H9 (cell line): ENCODE data around the gene RAB3B. TPM values are rescaled to one million over a fixed set of nuclear protein-coding genes. Genes with fewer than 3 reads are reported as not detected.
"Not testable (repeated sequence)": the region's sequence is repeated elsewhere in the genome, so short reads cannot be mapped to it uniquely, and the experiment has no call there.

ENCODE experiments used
- DNase-seq: peaks from one replicate; pipeline ENCODE4 v3.0.0-alpha.2; 2017
- H2AFZ ChIP-seq: one replicate; pipeline ENCODE4 v1.6.1; 2013; ENCODE audit warnings: mild to moderate bottlenecking, low read length, control low read depth, moderate library complexity
- H2AK5ac ChIP-seq: 2 replicates; pipeline ENCODE4 v1.6.1; 2013; ENCODE audit warnings: low read length, control low read depth, mixed read lengths; ENCODE audit not compliant: insufficient read length
- H2BK120ac ChIP-seq: one replicate; pipeline ENCODE4 v1.6.1; 2013; ENCODE audit warnings: low read depth, mild to moderate bottlenecking, low read length, control low read depth, inconsistent platforms; ENCODE audit not compliant: poor library complexity, severe bottlenecking
- H2BK12ac ChIP-seq: 2 replicates; pipeline ENCODE4 v1.6.1; 2013; ENCODE audit warnings: low read length, control low read depth, mixed read lengths, low read depth; ENCODE audit not compliant: insufficient read length
- H2BK15ac ChIP-seq: 2 replicates; pipeline ENCODE4 v1.6.1; 2013; ENCODE audit warnings: low read depth, low read length, control low read depth
- H2BK20ac ChIP-seq: one replicate; pipeline ENCODE4 v1.6.1; 2013; ENCODE audit warnings: low read depth, mild to moderate bottlenecking, low read length, control low read depth, inconsistent platforms; ENCODE audit not compliant: poor library complexity, severe bottlenecking
- H2BK5ac ChIP-seq: 2 replicates; pipeline ENCODE4 v1.6.1; 2013; ENCODE audit warnings: low read length, control low read depth, mixed read lengths; ENCODE audit not compliant: insufficient read length
- H3K14ac ChIP-seq: 2 replicates; pipeline ENCODE4 v1.6.1; 2013; ENCODE audit warnings: low read length, control low read depth; ENCODE audit not compliant: insufficient read depth
- H3K18ac ChIP-seq: 2 replicates; pipeline ENCODE4 v1.6.1; 2013; ENCODE audit warnings: low read depth, mild to moderate bottlenecking, mixed read lengths, low read length, control low read depth; ENCODE audit not compliant: insufficient read length
- H3K23ac ChIP-seq: 2 replicates; pipeline ENCODE4 v1.6.1; 2013; ENCODE audit warnings: low read length, control low read depth, mixed read lengths, low read depth; ENCODE audit not compliant: insufficient read length
- H3K23me2 ChIP-seq: 2 replicates; pipeline ENCODE4 v1.6.1; 2013; ENCODE audit warnings: low read depth, mild to moderate bottlenecking, mixed read lengths, low read length, control low read depth; ENCODE audit not compliant: insufficient read length, poor library complexity, severe bottlenecking
- H3K27ac ChIP-seq: 2 replicates; pipeline ENCODE4 v1.5.1; 2013; ENCODE audit warnings: low read length, control low read depth, mixed read lengths, low read depth; ENCODE audit not compliant: insufficient read length
- H3K27me3 ChIP-seq: 2 replicates; pipeline ENCODE4 v1.6.1; 2013; ENCODE audit warnings: low read length, control low read depth, inconsistent platforms; ENCODE audit not compliant: insufficient read depth
- H3K4ac ChIP-seq: 2 replicates; pipeline ENCODE4 v1.6.1; 2013; ENCODE audit warnings: low read depth, mild to moderate bottlenecking, control low read depth, inconsistent platforms, low read length, moderate library complexity
- H3K4me1 ChIP-seq: 2 replicates; pipeline ENCODE4 v1.6.1; 2013; ENCODE audit warnings: low read length, control low read depth, inconsistent platforms; ENCODE audit not compliant: insufficient read depth
- H3K4me2 ChIP-seq: 2 replicates; pipeline ENCODE4 v1.6.1; 2013; ENCODE audit warnings: low read length, control low read depth, mixed read lengths; ENCODE audit not compliant: insufficient read length, insufficient read depth
- H3K56ac ChIP-seq: 2 replicates; pipeline ENCODE4 v1.6.1; 2013; ENCODE audit warnings: low read depth, mild to moderate bottlenecking, mixed read lengths, low read length, control low read depth; ENCODE audit not compliant: insufficient read length
- H3K79me1 ChIP-seq: 2 replicates; pipeline ENCODE4 v1.6.1; 2013; ENCODE audit warnings: low read depth, mild to moderate bottlenecking, moderate library complexity, low read length, control low read depth, inconsistent platforms; ENCODE audit not compliant: insufficient read depth, poor library complexity, severe bottlenecking
- H3K79me2 ChIP-seq: 2 replicates; pipeline ENCODE4 v1.6.1; 2013; ENCODE audit warnings: low read length, control low read depth, inconsistent platforms; ENCODE audit not compliant: insufficient read depth
- H3K9ac ChIP-seq: 2 replicates; pipeline ENCODE4 v1.6.1; 2013; ENCODE audit warnings: low read length, control low read depth, mixed read lengths; ENCODE audit not compliant: insufficient read length; ENCODE audit errors: extremely low read depth
- H3K9me3 ChIP-seq: one replicate; pipeline ENCODE4 v1.6.1; 2013; ENCODE audit warnings: low read depth, low read length, inconsistent platforms; ENCODE audit not compliant: control insufficient read depth
- H3T11ph ChIP-seq: one replicate; pipeline ENCODE4 v1.6.1; 2013; ENCODE audit warnings: mild to moderate bottlenecking, low read length, control low read depth, inconsistent platforms
- H4K20me1 ChIP-seq: one replicate; pipeline ENCODE4 v1.6.1; 2013; ENCODE audit not compliant: control insufficient read depth, insufficient read length, insufficient read depth
- H4K5ac ChIP-seq: 2 replicates; pipeline ENCODE4 v1.6.1; 2013; ENCODE audit warnings: low read depth, mild to moderate bottlenecking, mixed read lengths, low read length, control low read depth; ENCODE audit not compliant: insufficient read length
- H4K8ac ChIP-seq: replicated peaks from 2 replicates; pipeline ENCODE4 v1.6.1; 2013; ENCODE audit warnings: low read length, control low read depth, mixed read lengths, low read depth; ENCODE audit not compliant: insufficient read length
- H4K91ac ChIP-seq: 2 replicates; pipeline ENCODE4 v1.6.1; 2013; ENCODE audit warnings: low read depth, mild to moderate bottlenecking, moderate library complexity, mixed read lengths, low read length, control low read depth; ENCODE audit not compliant: insufficient read length
- H3K27ac Mint-ChIP-seq, 3 experiments: 2 replicates in 2 of 3; 3 replicates in 1 of 3; pipeline ENCODE4 v1.8.0; 2020 to 2021; ENCODE audit warnings: mixed read lengths in 3 of 3, mild to moderate bottlenecking in 1 of 3, moderate library complexity in 1 of 3
- H3K27me3 Mint-ChIP-seq: 2 replicates; pipeline ENCODE4 v1.8.0; 2021; ENCODE audit warnings: low read depth, mild to moderate bottlenecking, moderate library complexity, mixed read lengths
- H3K36me3 Mint-ChIP-seq, 3 experiments: 2 replicates in 2 of 3; 3 replicates in 1 of 3; pipeline ENCODE4 v1.8.0; 2020 to 2021; ENCODE audit warnings: low read depth in 3 of 3, mixed read lengths in 3 of 3; ENCODE audit not compliant: insufficient read depth in 1 of 3
- H3K4me1 Mint-ChIP-seq, 2 experiments: 2 replicates each; pipeline ENCODE4 v1.8.0; 2020; ENCODE audit warnings: mixed read lengths in 2 of 2
- H3K4me3 Mint-ChIP-seq, 2 experiments: 2 replicates in 1 of 2; 3 replicates in 1 of 2; pipeline ENCODE4 v1.8.0; 2020 to 2021; ENCODE audit warnings: mild to moderate bottlenecking in 2 of 2, mixed read lengths in 2 of 2, moderate library complexity in 1 of 2
- H3K9me3 Mint-ChIP-seq, 2 experiments: 2 replicates in 1 of 2; 3 replicates in 1 of 2; pipeline ENCODE4 v1.8.0; 2020; ENCODE audit warnings: mild to moderate bottlenecking in 2 of 2, mixed read lengths in 2 of 2, moderate library complexity in 1 of 2
- WGBS: extraction: QIAGEN DNeasy Blood & Tissue Kit; methylation state at CpG from one replicate; pipeline ENCODE4 v1.1.7; 2013; ENCODE audit warnings: missing lambda C conversion rate, low lambda C conversion rate, mixed read lengths; ENCODE audit not compliant: insufficient read length; ENCODE audit errors: extremely low coverage; 5-methylcytosine and 5-hydroxymethylcytosine counted together
- total RNA-seq: library from RNA; stranded (reverse); gene quantifications from 2 replicates; pipeline ENCODE4 v1.2.1, GENCODE V29; 2021
- TF ChIP-seq, protein P1 (sequence below): fragments of 200-600 bp; sonication (generic); conservative IDR thresholded peaks from 3 replicates; pipeline ENCODE4 v1.8.0; 2021; ENCODE audit warnings: antibody characterized with exemption, mild to moderate bottlenecking

The RAB3B gene
- total RNA-seq, 1 experiment from 2014 or later: 30.6 TPM

DNA sequence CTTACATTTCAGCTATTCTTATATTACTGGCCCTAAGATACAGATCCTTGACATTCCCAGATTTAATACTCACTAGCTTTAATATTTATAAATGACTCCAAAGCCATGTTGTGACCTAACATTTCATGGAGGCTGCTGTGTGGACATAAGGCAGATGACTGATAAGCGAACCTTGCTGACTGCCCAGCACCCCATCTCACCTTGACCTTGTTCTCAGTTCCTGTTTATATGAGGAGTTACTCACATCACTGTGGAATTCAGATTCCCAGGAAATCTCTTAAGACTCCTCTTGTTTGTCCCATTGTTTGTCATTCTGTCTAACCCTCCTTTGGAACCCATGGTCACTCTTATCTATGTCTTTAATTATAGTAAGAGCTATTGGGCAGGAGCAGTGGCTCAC is 21.9 kb downstream of the RAB3B start:
- no peak overlapping the region for H3K4me2 ChIP-seq

DNA sequence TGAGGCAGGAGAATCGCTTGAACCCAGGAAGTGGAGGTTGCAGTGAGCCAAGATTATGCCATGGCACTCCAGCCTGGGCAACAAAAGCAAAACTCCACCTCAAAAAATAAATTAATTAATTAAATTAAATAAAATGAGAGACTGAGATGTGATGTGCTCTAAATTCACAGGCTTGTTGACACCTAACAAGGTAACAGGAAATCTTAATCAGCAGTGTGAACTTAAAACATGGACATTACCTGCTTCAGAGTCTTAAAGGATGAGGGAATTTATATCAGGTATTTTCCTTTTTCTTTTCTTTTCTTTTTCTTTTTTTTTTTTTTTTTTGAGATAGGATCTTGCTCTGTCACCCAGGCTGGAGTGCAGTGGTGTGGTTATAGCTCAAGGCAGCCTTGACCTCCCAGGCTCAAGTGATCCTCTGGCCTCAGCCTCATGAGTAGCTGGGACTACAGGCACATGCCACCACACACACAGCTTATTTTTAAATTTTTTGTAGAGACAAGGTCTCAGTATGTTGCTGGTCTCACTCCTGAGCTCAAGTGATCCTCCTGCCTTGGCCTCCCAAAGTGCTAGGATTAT is 23.2 kb downstream of the RAB3B start:
- not testable (repeated sequence) for H2BK15ac ChIP-seq, H3K9ac ChIP-seq, H3K4ac ChIP-seq, H3K14ac ChIP-seq, H3K79me2 ChIP-seq, H3K4me3 Mint-ChIP-seq, H2BK120ac ChIP-seq, H3K27me3 Mint-ChIP-seq, H3K4me1 Mint-ChIP-seq, H3K9me3 Mint-ChIP-seq, H2BK12ac ChIP-seq, H2AFZ ChIP-seq, H3K79me1 ChIP-seq, H3T11ph ChIP-seq, H3K27ac Mint-ChIP-seq, H3K27me3 ChIP-seq, DNase-seq, H2BK5ac ChIP-seq, H2BK20ac ChIP-seq, H4K8ac ChIP-seq, H2AK5ac ChIP-seq, H4K20me1 ChIP-seq, H3K23me2 ChIP-seq, H3K9me3 ChIP-seq, H4K5ac ChIP-seq, H3K27ac ChIP-seq, H3K4me1 ChIP-seq, H4K91ac ChIP-seq, H3K18ac ChIP-seq, H3K4me2 ChIP-seq, H3K23ac ChIP-seq, H3K56ac ChIP-seq
- no CpG with 5 or more reads among the region's 1 CpG for WGBS
- peaks cover 10 to 43% (median 36%) of the 10 kb centered on the region in 3 experiments for H3K36me3 Mint-ChIP-seq

More for the DNA sequence above, 21.9 kb downstream of the RAB3B start:
- Histone ChIP-seq H3K9ac (no peak overlapping the region), H4K20me1 (no peaks in the 10 kb centered on the region), H3K4me1 (peaks cover 4% of the 10 kb centered on the region; the same call in 1 of the 2 replicates), H4K8ac (no peak overlapping the region), H3K18ac (no peak overlapping the region), H2BK120ac (no peak overlapping the region), H2BK12ac (no peak overlapping the region), H2BK20ac (no peak overlapping the region), H3K56ac (no peak overlapping the region), H3K14ac (no peak overlapping the region), H4K91ac (no peak overlapping the region), H3T11ph (no peak overlapping the region), H2AFZ (no peak overlapping the region), H4K5ac (no peak overlapping the region), H3K9me3 (no peaks in the 10 kb centered on the region), H3K4ac (no peak overlapping the region), H2BK15ac (no peak overlapping the region), H2BK5ac (no peak overlapping the region), H2AK5ac (no peak overlapping the region), H3K23me2 (no peaks in the 10 kb centered on the region), H3K27ac (no peak overlapping the region), H3K79me2 (no peaks in the 10 kb centered on the region), H3K27me3 (no peaks in the 10 kb centered on the region), H3K79me1 (no peaks in the 10 kb centered on the region), H3K23ac (no peak overlapping the region)
- no peak overlapping the region for H3K27ac Mint-ChIP-seq
- no peak overlapping the region for H3K4me3 Mint-ChIP-seq
- no peaks in the 10 kb centered on the region for H3K27me3 Mint-ChIP-seq
- H3K36me3 Mint-ChIP-seq: peaks cover 12 to 51% (median 44%) of the 10 kb centered on the region in 3 experiments
- H3K4me1 Mint-ChIP-seq: no peaks in the 10 kb centered on the region
- TF ChIP-seq, protein P1, sequence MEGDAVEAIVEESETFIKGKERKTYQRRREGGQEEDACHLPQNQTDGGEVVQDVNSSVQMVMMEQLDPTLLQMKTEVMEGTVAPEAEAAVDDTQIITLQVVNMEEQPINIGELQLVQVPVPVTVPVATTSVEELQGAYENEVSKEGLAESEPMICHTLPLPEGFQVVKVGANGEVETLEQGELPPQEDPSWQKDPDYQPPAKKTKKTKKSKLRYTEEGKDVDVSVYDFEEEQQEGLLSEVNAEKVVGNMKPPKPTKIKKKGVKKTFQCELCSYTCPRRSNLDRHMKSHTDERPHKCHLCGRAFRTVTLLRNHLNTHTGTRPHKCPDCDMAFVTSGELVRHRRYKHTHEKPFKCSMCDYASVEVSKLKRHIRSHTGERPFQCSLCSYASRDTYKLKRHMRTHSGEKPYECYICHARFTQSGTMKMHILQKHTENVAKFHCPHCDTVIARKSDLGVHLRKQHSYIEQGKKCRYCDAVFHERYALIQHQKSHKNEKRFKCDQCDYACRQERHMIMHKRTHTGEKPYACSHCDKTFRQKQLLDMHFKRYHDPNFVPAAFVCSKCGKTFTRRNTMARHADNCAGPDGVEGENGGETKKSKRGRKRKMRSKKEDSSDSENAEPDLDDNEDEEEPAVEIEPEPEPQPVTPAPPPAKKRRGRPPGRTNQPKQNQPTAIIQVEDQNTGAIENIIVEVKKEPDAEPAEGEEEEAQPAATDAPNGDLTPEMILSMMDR: no peak
- no CpG with 5 or more reads among the region's 1 CpG for WGBS
- H3K9me3 Mint-ChIP-seq: no peaks in the 10 kb centered on the region
- DNase-seq: no peak
